Activated CD4-positive, alpha-beta memory T cell treated with anti-CD3 and anti-CD28 coated beads for 36 hours (primary cell): Measurements from ENCODE around the gene MYH15. TPM values are rescaled to one million over a fixed set of nuclear protein-coding genes. Genes with fewer than 3 reads are reported as not detected.

ENCODE experiments used
- CTCF ChIA-PET: fragments of 350-600 bp; sonication (Branson Sonifier 250); formaldehyde crosslinking; loops from one replicate; lab custom pipeline; 2021; ENCODE audit warnings: antibody characterized with exemption, inconsistent platforms; lab: Charles Lee
- POLR2A ChIA-PET: fragments of 350-600 bp; sonication (Branson Sonifier 250); formaldehyde crosslinking; loops from one replicate; lab custom pipeline; 2021; ENCODE audit warnings: antibody characterized with exemption; lab: Charles Lee
- DNase-seq: peaks from one replicate; pipeline ENCODE4 v3.0.0-alpha.2; 2020
- H3K27ac Mint-ChIP-seq: one replicate; pipeline ENCODE4 v1.8.0; 2021; ENCODE audit warnings: mixed read lengths
- H3K27me3 Mint-ChIP-seq: one replicate; pipeline ENCODE4 v1.8.0; 2021; ENCODE audit warnings: mixed read lengths
- H3K36me3 Mint-ChIP-seq: one replicate; pipeline ENCODE4 v1.8.0; 2021; ENCODE audit warnings: mixed read lengths
- H3K4me1 Mint-ChIP-seq: one replicate; pipeline ENCODE4 v1.8.0; 2021; ENCODE audit warnings: low read depth, mixed read lengths
- H3K4me3 Mint-ChIP-seq: one replicate; pipeline ENCODE4 v1.8.0; 2021; ENCODE audit warnings: mild to moderate bottlenecking, mixed read lengths
- H3K9me3 Mint-ChIP-seq: one replicate; pipeline ENCODE4 v1.8.0; 2021; ENCODE audit warnings: mixed read lengths
- intact Hi-C: fragments of 100-400 bp; cut with micrococcal nuclease; formaldehyde crosslinking; loops from one replicate; pipeline ENCODE4 v1.15.1; 2023
- total RNA-seq, 2 experiments: library from RNA; stranded (reverse); gene quantifications; one replicate each; pipeline ENCODE4 v1.2.3, GENCODE V29; 2021

The MYH15 gene
- total RNA-seq, 2 experiments from 2014 or later = 0.12 to 0.17 TPM

DNA sequence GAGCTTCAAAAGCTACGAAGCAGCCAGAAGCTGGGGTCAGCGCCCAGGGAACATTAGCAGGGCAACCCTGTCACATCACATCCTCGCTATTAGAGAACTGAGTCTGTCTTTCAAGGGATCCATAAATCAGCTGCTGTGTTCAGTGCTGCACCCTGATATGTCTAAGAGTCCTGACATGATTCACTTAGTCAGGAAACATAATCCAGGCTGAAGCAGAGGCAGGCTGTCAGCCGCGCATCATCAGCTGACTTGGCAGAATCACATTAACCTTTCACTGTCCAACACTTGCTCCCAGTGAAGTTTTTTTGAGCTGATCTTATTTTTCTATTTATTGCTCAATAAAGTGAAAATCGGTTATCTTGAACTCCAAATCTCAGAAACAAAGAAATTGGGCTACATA lies 23.5 kb downstream of the MYH15 start:
- Mint-ChIP-seq H3K27ac (no peak overlapping the region), H3K4me1 (peaks cover 4% of the 10 kb centered on the region), H3K4me3 (no peak overlapping the region), H3K9me3 (no peaks in the 10 kb centered on the region), H3K27me3 (no peaks in the 10 kb centered on the region), H3K36me3 (no peaks in the 10 kb centered on the region)
- DNase-seq = no peak
- ChIA-PET CTCF (interaction anchor here (0.8 to 7.2 kb wide), 6 partner anchors 9 to 537 kb away, joined by 3 to 73 read pairs (median 4); no protein-coding TSS in a partner anchor), POLR2A (no interaction called here)
- intact Hi-C loops = no loop called here

- intact Hi-C loops = no loop called here
Measured at GRCh38 chr3:108486338-108486737, 24.1 kb downstream of the MYH15 start.

DNA sequence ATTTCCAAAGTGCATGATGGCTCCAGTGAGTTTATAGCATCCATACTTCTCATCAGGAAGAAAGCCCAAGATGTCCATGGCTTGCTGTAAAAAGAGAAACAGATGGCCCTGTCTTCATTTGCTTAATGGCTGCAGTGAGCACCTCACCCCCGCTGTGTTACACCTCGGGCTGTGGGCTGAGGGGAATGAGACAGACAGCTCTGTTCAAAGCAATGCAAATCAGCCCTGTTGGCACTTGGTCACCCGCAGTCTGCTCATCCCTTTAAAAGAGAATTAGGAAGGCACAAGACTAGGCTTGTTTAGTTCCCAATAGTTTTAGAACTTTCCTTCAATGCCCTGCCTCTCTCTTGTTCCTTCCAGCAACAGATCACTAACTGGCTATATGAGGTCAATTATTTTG lies 25.2 kb downstream of the MYH15 start:
- H3K4me3 Mint-ChIP-seq = no peak overlapping the region
- CTCF ChIA-PET = interaction anchor here (1.2 to 4.6 kb wide), 2 partner anchors 7 to 430 kb away, joined by 3 to 32 read pairs; no protein-coding TSS in a partner anchor
- H3K27me3 Mint-ChIP-seq = no peaks in the 10 kb centered on the region
- no peak for DNase-seq
- POLR2A ChIA-PET = no interaction called here
- H3K36me3 Mint-ChIP-seq = no peaks in the 10 kb centered on the region
- no peak overlapping the region for H3K27ac Mint-ChIP-seq
- peaks cover 4% of the 10 kb centered on the region for H3K4me1 Mint-ChIP-seq
- intact Hi-C loops = no loop called here
- no peaks in the 10 kb centered on the region for H3K9me3 Mint-ChIP-seq

More at GRCh38 chr3:108486338-108486737, 24.1 kb downstream of the MYH15 start:
- H3K9me3 Mint-ChIP-seq = no peaks in the 10 kb centered on the region
- ChIA-PET CTCF (interaction anchor here (0.9 to 7.2 kb wide), 5 partner anchors 8 to 538 kb away, joined by 3 to 73 read pairs (median 7); no protein-coding TSS in a partner anchor), POLR2A (no interaction called here)
- H3K27ac Mint-ChIP-seq = no peak overlapping the region
- no peak overlapping the region for H3K4me3 Mint-ChIP-seq
- H3K27me3 Mint-ChIP-seq = no peaks in the 10 kb centered on the region
- DNase-seq = no peak
- H3K4me1 Mint-ChIP-seq = peaks cover 4% of the 10 kb centered on the region
- H3K36me3 Mint-ChIP-seq = no peaks in the 10 kb centered on the region

DNA sequence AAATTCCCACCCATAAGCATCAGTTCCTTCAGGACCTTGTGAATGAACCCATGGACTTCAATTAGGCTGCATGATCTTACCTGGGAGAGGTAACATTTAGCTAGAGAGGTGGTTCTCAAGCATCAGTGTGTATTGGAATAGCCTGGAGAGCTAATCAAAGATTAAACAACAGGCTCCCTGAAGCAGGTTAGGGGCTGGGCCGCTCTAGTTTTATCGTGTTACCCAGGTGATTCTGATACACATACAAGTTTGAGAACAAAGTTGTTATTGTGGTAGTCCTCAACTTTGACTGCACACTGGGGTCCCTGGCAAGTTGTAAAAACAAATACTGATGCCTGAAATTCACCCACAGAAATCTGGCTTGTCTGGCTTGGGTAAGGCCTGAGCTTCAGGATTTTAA lies 31.2 kb downstream of the MYH15 start:
- CTCF ChIA-PET = interaction anchor here (0.6 to 2.9 kb wide), 8 partner anchors 12 to 803 kb away, joined by 3 to 72 read pairs (median 5); no protein-coding TSS in a partner anchor
- no peak overlapping the region for H3K27ac Mint-ChIP-seq
- H3K4me1 Mint-ChIP-seq = peaks cover 3% of the 10 kb centered on the region
- no peaks in the 10 kb centered on the region for H3K9me3 Mint-ChIP-seq
- DNase-seq = no peak
- peaks cover 1% of the 10 kb centered on the region for H3K27me3 Mint-ChIP-seq
- H3K4me3 Mint-ChIP-seq = no peak overlapping the region
- POLR2A ChIA-PET = no interaction called here
- no peaks in the 10 kb centered on the region for H3K36me3 Mint-ChIP-seq
- intact Hi-C loops = loop anchor here (5.0 to 10.0 kb wide), 3 partner anchors 137 to 804 kb away; partner anchors contain the start of gene IFT57

DNA sequence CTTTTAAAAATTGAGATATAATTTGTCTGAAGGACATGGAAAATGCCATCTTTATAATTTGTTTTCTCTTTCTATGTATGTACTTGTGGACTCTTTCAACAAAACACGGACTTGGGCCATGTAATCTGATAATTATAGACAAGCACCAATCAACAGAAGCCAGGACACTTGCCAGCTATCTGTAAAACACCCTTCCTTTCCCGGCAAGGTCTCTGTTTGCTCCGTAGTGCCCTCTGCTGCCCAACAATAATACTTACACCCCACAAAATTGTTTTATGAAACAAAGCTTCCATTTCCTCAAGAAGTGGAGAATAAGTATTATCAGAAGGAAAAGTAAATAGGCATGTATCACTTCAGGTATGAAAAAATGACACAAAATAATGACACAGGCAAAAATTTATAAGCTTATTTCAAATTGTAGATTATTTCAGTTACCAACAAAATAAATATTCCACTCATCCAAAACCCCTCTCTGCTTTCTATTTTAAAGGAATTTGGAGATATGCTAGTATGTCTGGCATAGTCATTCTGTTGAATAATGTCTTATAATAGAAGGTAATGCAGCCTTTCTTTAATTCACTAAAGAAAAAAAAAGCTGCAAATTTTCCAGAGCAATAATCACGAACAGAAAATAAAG lies 32.8 kb downstream of the MYH15 start:
- no peak overlapping the region for H3K27ac Mint-ChIP-seq
- peaks cover 3% of the 10 kb centered on the region for H3K4me1 Mint-ChIP-seq
- peak; percentile 67 for DNase-seq
- intact Hi-C loops = loop anchor here (1.0 to 10.0 kb wide), 5 partner anchors 135 to 803 kb away; partner anchors contain the start of gene IFT57
- H3K4me3 Mint-ChIP-seq = no peak overlapping the region
- CTCF ChIA-PET = interaction anchor here (0.6 to 2.9 kb wide), 64 partner anchors 8 to 1242 kb away, joined by 3 to 72 read pairs (median 4); partner anchors contain the start of gene HHLA2
- no peaks in the 10 kb centered on the region for H3K36me3 Mint-ChIP-seq
- no peaks in the 10 kb centered on the region for H3K9me3 Mint-ChIP-seq
- POLR2A ChIA-PET = no interaction called here
- peaks cover 1% of the 10 kb centered on the region for H3K27me3 Mint-ChIP-seq

GRCh38 chr3:108475220-108475782 lies 35.1 kb downstream of the MYH15 start:
- H3K9me3 Mint-ChIP-seq = no peaks in the 10 kb centered on the region
- H3K36me3 Mint-ChIP-seq = no peaks in the 10 kb centered on the region
- intact Hi-C loops = loop anchor here (5.0 to 10.0 kb wide), 3 partner anchors 133 to 800 kb away; partner anchors contain the start of gene IFT57
- no peak overlapping the region for H3K27ac Mint-ChIP-seq
- peaks cover 10% of the 10 kb centered on the region for H3K4me1 Mint-ChIP-seq
- DNase-seq = no peak
- ChIA-PET POLR2A (no interaction called here), CTCF (interaction anchor here (0.6 to 4.0 kb wide), 9 partner anchors 11 to 547 kb away, joined by 3 to 21 read pairs (median 3); partner anchors contain the start of gene IFT57)
- H3K4me3 Mint-ChIP-seq = no peak overlapping the region
- H3K27me3 Mint-ChIP-seq = peaks cover 3% of the 10 kb centered on the region

DNA sequence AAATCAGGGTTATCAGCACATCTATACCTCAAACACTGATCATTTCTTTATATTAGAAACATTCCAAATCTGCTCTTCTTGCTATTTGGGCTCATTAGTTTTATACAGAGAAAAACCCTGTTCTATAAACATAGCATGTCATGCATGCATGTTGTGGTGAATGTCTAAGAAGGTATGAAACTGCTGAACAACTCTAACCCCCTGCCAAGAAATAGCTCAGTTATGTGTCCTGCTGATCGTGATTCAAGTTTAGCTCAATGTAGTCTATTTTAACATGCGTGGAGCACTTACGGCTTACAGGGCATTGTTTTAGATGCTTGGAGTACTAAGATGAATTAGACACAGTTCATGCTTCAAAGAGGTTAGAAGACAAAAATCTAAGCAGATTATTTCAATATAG lies 35.8 kb downstream of the MYH15 start:
- POLR2A ChIA-PET = no interaction called here
- Mint-ChIP-seq H3K27me3 (peaks cover 3% of the 10 kb centered on the region), H3K4me1 (peaks cover 10% of the 10 kb centered on the region), H3K36me3 (no peaks in the 10 kb centered on the region), H3K4me3 (no peak overlapping the region), H3K27ac (no peak overlapping the region), H3K9me3 (no peaks in the 10 kb centered on the region)
- CTCF ChIA-PET = interaction anchor here (0.7 to 4.0 kb wide), 7 partner anchors 11 to 547 kb away, joined by 3 to 21 read pairs (median 4); no protein-coding TSS in a partner anchor
- DNase-seq = no peak
- intact Hi-C loops = loop anchor here (10.0 kb wide), 1 partner anchor 800 kb away; no protein-coding TSS in a partner anchor

GRCh38 chr3:108473711-108474110 lies 36.7 kb downstream of the MYH15 start:
- no peaks in the 10 kb centered on the region for H3K9me3 Mint-ChIP-seq
- CTCF ChIA-PET = interaction anchor here (1.6 to 4.0 kb wide), 2 partner anchors 16 to 320 kb away, joined by 4 to 21 read pairs; no protein-coding TSS in a partner anchor
- H3K27ac Mint-ChIP-seq = no peak overlapping the region
- H3K4me1 Mint-ChIP-seq = peaks cover 10% of the 10 kb centered on the region
- no peaks in the 10 kb centered on the region for H3K36me3 Mint-ChIP-seq
- DNase-seq = no peak
- H3K27me3 Mint-ChIP-seq = peaks cover 3% of the 10 kb centered on the region
- H3K4me3 Mint-ChIP-seq = no peak overlapping the region
- intact Hi-C loops = loop anchor here (10.0 kb wide), 1 partner anchor 799 kb away; no protein-coding TSS in a partner anchor
- POLR2A ChIA-PET = no interaction called here

DNA sequence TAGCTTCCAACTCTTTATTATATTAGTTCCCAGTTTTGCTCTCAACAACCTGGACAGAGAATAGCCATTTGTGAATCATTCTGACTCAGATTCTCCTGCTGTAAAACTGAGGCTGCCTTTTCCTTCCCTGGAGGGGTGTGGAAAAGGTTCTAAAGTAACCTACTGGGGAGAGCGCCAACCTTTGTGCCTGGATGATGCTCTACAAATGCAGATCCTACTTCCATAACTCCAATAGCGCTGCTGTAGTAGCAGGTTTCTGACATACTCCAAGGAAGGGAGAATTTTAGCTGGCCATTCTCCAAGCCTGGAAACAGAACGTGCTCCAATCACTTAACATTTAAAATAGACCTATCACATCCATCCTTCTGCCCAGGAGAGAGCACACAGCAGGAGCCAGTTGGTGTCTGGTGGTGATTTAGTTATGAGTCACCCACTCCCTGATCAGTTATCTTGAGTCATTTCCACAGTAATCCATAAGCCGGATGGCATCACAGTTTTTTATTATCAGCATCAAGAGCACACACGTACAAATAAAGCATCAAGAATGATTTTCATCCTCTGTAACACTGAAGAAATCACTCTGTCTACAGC lies 38.3 kb downstream of the MYH15 start:
- ChIA-PET CTCF (interaction anchor here (1.2 kb wide), 1 partner anchor 1236 kb away, joined by 3 read pairs; no protein-coding TSS in a partner anchor), POLR2A (no interaction called here)
- intact Hi-C loops = loop anchor here (10.0 kb wide), 1 partner anchor 797 kb away; no protein-coding TSS in a partner anchor

DNA sequence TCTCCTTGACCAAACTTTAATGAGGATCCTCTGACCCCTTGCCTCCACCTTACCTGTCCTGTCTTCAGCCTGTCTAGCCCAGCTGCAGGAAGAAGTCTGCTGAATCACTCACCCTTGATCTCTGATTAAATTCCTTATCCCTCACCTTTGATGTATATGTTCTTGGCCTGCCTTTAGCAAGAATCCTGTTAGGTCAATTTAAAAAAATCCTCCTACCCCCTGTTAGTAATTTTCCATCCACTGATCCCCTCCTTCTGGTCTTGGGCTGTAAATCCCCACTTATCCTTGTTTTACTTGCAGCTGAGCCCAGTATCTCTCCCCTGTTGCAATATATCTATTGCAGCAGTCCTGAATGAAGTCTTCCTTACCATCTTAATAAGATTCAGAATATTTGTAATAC lies 39.0 kb downstream of the MYH15 start:
- Mint-ChIP-seq H3K4me3 (no peak overlapping the region), H3K4me1 (peaks cover 6% of the 10 kb centered on the region), H3K9me3 (no peaks in the 10 kb centered on the region), H3K36me3 (no peaks in the 10 kb centered on the region), H3K27me3 (peaks cover 3% of the 10 kb centered on the region), H3K27ac (no peak overlapping the region)
- ChIA-PET POLR2A (no interaction called here), CTCF (interaction anchor here (0.6 kb wide), 1 partner anchor 181 kb away, joined by 3 read pairs; no protein-coding TSS in a partner anchor)
- intact Hi-C loops = loop anchor here (10.0 kb wide), 1 partner anchor 797 kb away; no protein-coding TSS in a partner anchor
- no peak for DNase-seq

More for the DNA sequence above, 38.3 kb downstream of the MYH15 start:
- peaks cover 3% of the 10 kb centered on the region for H3K27me3 Mint-ChIP-seq
- no peaks in the 10 kb centered on the region for H3K9me3 Mint-ChIP-seq
- no peak overlapping the region for H3K4me3 Mint-ChIP-seq
- no peak for DNase-seq
- no peak overlapping the region for H3K27ac Mint-ChIP-seq
- H3K36me3 Mint-ChIP-seq = no peaks in the 10 kb centered on the region
- H3K4me1 Mint-ChIP-seq = peaks cover 6% of the 10 kb centered on the region

DNA sequence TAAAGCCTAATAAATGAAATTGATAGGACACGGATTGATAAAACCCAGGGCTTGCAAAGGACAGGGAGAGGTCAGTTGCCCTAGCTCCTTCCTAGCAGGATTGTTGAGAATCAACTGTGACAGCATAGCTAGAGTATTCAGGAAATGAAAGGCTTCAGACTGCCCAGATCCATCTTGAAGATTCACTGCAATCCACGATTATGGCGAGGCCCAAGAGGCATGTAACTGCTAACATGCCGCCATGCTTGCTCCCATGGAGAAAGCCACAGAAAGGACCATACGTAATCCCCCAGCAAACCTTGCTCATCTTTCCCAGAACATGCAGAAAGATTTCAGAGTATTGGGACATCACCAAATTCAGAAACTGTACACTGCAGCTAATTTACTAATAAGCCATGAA lies 41.3 kb downstream of the MYH15 start:
- Mint-ChIP-seq H3K9me3 (no peaks in the 10 kb centered on the region), H3K4me1 (peaks cover 6% of the 10 kb centered on the region), H3K4me3 (no peak overlapping the region), H3K27ac (no peak overlapping the region), H3K27me3 (peaks cover 2% of the 10 kb centered on the region), H3K36me3 (no peaks in the 10 kb centered on the region)
- no peak for DNase-seq
- CTCF ChIA-PET = interaction anchor here (2.1 kb wide), 1 partner anchor 8 kb away, joined by 7 read pairs; no protein-coding TSS in a partner anchor
- intact Hi-C loops = no loop called here
- POLR2A ChIA-PET = no interaction called here
